Mesendoderm (in vitro differentiated cells): Measurements from ENCODE around the gene CXCR6.

Experiments
- DNase-seq: peaks from one replicate; pipeline ENCODE4 v3.0.0; 2013
- H2AK5ac ChIP-seq: 2 replicates; pipeline ENCODE4 v1.6.1; 2013; ENCODE audit warnings: low read length, inconsistent platforms
- H2BK120ac ChIP-seq: 2 replicates; pipeline ENCODE4 v1.6.1; 2013; ENCODE audit warnings: low read depth, mild to moderate bottlenecking, low read length, moderate library complexity, mixed read lengths
- H2BK15ac ChIP-seq: replicated peaks from 2 replicates; pipeline ENCODE4 v1.6.1; 2013; ENCODE audit warnings: low read depth, mild to moderate bottlenecking, moderate library complexity
- H2BK5ac ChIP-seq: 2 replicates; pipeline ENCODE4 v1.6.1; 2013; ENCODE audit warnings: low read length, inconsistent platforms
- H3K18ac ChIP-seq: 2 replicates; pipeline ENCODE4 v1.6.1; 2013; ENCODE audit warnings: mild to moderate bottlenecking, low read length, mixed read lengths
- H3K23ac ChIP-seq: one replicate; pipeline ENCODE4 v1.6.1; 2013; ENCODE audit warnings: low read length
- H3K27ac ChIP-seq: 2 replicates; pipeline ENCODE4 v1.5.1; 2013; ENCODE audit warnings: low read depth, mild to moderate bottlenecking, inconsistent platforms, low read length, moderate library complexity
- H3K27me3 ChIP-seq: 2 replicates; pipeline ENCODE4 v1.6.1; 2013; ENCODE audit warnings: low read length, control low read depth, mild to moderate bottlenecking, inconsistent platforms; ENCODE audit not compliant: insufficient read depth, poor library complexity
- H3K36me3 ChIP-seq: 2 replicates; pipeline ENCODE4 v1.6.1; 2013; ENCODE audit warnings: low read length, inconsistent platforms; ENCODE audit not compliant: control insufficient read depth, insufficient read depth
- H3K4ac ChIP-seq: one replicate; pipeline ENCODE4 v1.6.1; 2013; ENCODE audit warnings: low read depth, mild to moderate bottlenecking, low read length, moderate library complexity
- H3K4me1 ChIP-seq: 2 replicates; pipeline ENCODE4 v1.6.1; 2013; ENCODE audit warnings: low read depth, low read length, inconsistent platforms; ENCODE audit not compliant: control insufficient read depth
- H3K4me2 ChIP-seq: 2 replicates; pipeline ENCODE4 v1.6.1; 2013; ENCODE audit warnings: low read length
- H3K4me3 ChIP-seq: 2 replicates; pipeline ENCODE4 v1.5.1; 2013; ENCODE audit warnings: mild to moderate bottlenecking, low read length
- H3K56ac ChIP-seq: one replicate; pipeline ENCODE4 v1.6.1; 2013; ENCODE audit warnings: low read length
- H3K79me1 ChIP-seq: 2 replicates; pipeline ENCODE4 v1.6.1; 2013; ENCODE audit warnings: low read length, inconsistent platforms
- H3K79me2 ChIP-seq: 2 replicates; pipeline ENCODE4 v1.6.1; 2013; ENCODE audit warnings: mild to moderate bottlenecking, low read length; ENCODE audit not compliant: control insufficient read depth, insufficient read depth
- H3K9ac ChIP-seq: 2 replicates; pipeline ENCODE4 v1.6.1; 2013; ENCODE audit warnings: low read length, inconsistent platforms
- H4K5ac ChIP-seq: one replicate; pipeline ENCODE4 v1.6.1; 2013; ENCODE audit warnings: low read length
- H4K8ac ChIP-seq: one replicate; pipeline ENCODE4 v1.6.1; 2013; ENCODE audit warnings: low read depth, mild to moderate bottlenecking, control low read depth, low read length, moderate library complexity
- WGBS: extraction: QIAGEN DNeasy Blood & Tissue Kit; methylation state at CpG from one replicate; pipeline ENCODE4 v1.1.7; 2013; ENCODE audit warnings: low lambda C conversion rate, missing lambda C conversion rate; ENCODE audit not compliant: insufficient coverage; ENCODE audit errors: extremely low coverage; 5-methylcytosine and 5-hydroxymethylcytosine counted together

Gene CXCR6

DNA sequence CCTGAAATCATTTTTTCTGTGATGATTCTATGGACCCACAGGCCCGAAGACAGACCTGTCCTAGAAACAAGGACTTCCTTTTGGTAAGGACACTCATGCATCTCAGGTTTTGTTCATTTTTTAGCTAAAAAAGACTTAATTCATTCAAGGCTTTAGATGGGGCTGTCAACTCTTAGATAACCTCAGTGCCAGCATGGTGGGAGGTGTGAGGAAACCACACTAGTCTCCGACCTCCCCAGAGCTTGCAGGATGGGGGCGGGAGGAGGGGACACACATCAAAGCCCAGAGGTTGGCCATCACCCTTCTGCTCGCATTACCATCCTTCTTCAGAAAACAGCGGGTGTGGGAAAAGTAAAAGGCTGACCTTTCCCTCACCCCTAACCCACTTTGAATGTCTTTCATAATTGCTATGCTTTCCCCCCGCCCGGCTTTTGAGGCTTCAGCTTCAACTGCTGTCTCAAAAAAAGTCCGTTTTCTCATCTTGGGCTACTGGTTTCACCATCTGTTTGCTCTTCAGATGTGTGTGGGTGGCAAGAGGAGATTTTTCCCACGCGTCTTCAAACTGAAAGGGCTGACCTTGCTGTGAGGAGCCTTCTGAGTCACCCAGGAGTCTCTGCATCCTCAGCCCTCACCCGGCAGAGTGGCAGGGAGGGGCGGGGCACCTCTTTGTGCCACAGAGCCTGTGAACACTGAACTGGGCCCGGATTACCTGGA is 27.6 kb upstream of the CXCR6 start:
- no peak overlapping the region for H3K23ac ChIP-seq
- H3K4ac ChIP-seq = no peak overlapping the region
- H2BK120ac ChIP-seq = no peak overlapping the region
- no peak overlapping the region for H2AK5ac ChIP-seq
- no peaks in the 10 kb centered on the region for H3K36me3 ChIP-seq
- H4K8ac ChIP-seq = no peak overlapping the region
- no peak overlapping the region for H3K56ac ChIP-seq
- no peak overlapping the region for H3K18ac ChIP-seq
- no peaks in the 10 kb centered on the region for H3K27me3 ChIP-seq
- H4K5ac ChIP-seq = no peak overlapping the region
- no peak overlapping the region for H3K4me3 ChIP-seq
- H3K79me1 ChIP-seq = no peaks in the 10 kb centered on the region
- DNase-seq = peak; percentile 8
- no peak overlapping the region for H3K4me2 ChIP-seq
- no peak overlapping the region for H2BK15ac ChIP-seq
- no peak overlapping the region for H3K27ac ChIP-seq
- no CpG with 5 or more reads among the region's 13 CpGs for WGBS
- no peak overlapping the region for H2BK5ac ChIP-seq
- no peaks in the 10 kb centered on the region for H3K79me2 ChIP-seq
- no peaks in the 10 kb centered on the region for H3K4me1 ChIP-seq
- no peak overlapping the region for H3K9ac ChIP-seq

GRCh38 chr3:45917146-45917898 is 25.9 kb upstream of the CXCR6 start:
- no peaks in the 10 kb centered on the region for H3K27me3 ChIP-seq
- H3K23ac ChIP-seq = no peak overlapping the region
- H3K36me3 ChIP-seq = no peaks in the 10 kb centered on the region
- no peak overlapping the region for H3K9ac ChIP-seq
- H3K4ac ChIP-seq = no peak overlapping the region
- H3K79me1 ChIP-seq = no peaks in the 10 kb centered on the region
- H3K27ac ChIP-seq = no peak overlapping the region
- no peaks in the 10 kb centered on the region for H3K4me1 ChIP-seq
- H3K4me3 ChIP-seq = no peak overlapping the region
- no peak overlapping the region for H2BK15ac ChIP-seq
- WGBS = no CpG with 5 or more reads among the region's 6 CpGs
- H4K5ac ChIP-seq = no peak overlapping the region
- no peak overlapping the region for H2BK120ac ChIP-seq
- no peak overlapping the region for H2AK5ac ChIP-seq
- H3K18ac ChIP-seq = no peak overlapping the region
- H3K56ac ChIP-seq = no peak overlapping the region
- H2BK5ac ChIP-seq = no peak overlapping the region
- no peaks in the 10 kb centered on the region for H3K79me2 ChIP-seq
- DNase-seq = no peak
- H3K4me2 ChIP-seq = no peak overlapping the region
- H4K8ac ChIP-seq = no peak overlapping the region

- Histone ChIP-seq H4K5ac (no peak overlapping the region), H3K27me3 (no peaks in the 10 kb centered on the region), H3K56ac (no peak overlapping the region), H2AK5ac (no peak overlapping the region), H3K79me2 (no peaks in the 10 kb centered on the region), H3K23ac (no peak overlapping the region), H3K18ac (no peak overlapping the region), H2BK15ac (no peak overlapping the region), H3K79me1 (no peaks in the 10 kb centered on the region), H3K36me3 (no peaks in the 10 kb centered on the region), H2BK5ac (no peak overlapping the region), H3K4me1 (no peaks in the 10 kb centered on the region), H2BK120ac (no peak overlapping the region), H3K27ac (no peak overlapping the region), H3K4ac (no peak overlapping the region), H3K4me2 (no peak overlapping the region), H3K4me3 (no peak overlapping the region), H4K8ac (no peak overlapping the region), H3K9ac (no peak overlapping the region)
- DNase-seq = no peak
- WGBS = no CpG with 5 or more reads among the region's 14 CpGs
Observed at GRCh38 chr3:45921158-45922038, 21.9 kb upstream of the CXCR6 start.

- no CpG with 5 or more reads among the region's 3 CpGs for WGBS
- no peak overlapping the region for H3K23ac ChIP-seq
Observed at GRCh38 chr3:45922039-45922326, 21.3 kb upstream of the CXCR6 start.

GRCh38 chr3:45922950-45923590 is 20.2 kb upstream of the CXCR6 start:
- no CpG with 5 or more reads among the region's 4 CpGs for WGBS
- no peaks in the 10 kb centered on the region for H3K79me2 ChIP-seq

More at GRCh38 chr3:45922039-45922326, 21.3 kb upstream of the CXCR6 start:
- Histone ChIP-seq H4K5ac (no peak overlapping the region), H3K56ac (no peak overlapping the region), H4K8ac (no peak overlapping the region), H3K4me1 (no peaks in the 10 kb centered on the region), H3K9ac (no peak overlapping the region), H3K79me2 (no peaks in the 10 kb centered on the region), H3K27me3 (no peaks in the 10 kb centered on the region), H3K4ac (no peak overlapping the region), H2BK5ac (no peak overlapping the region), H3K4me2 (no peak overlapping the region), H3K18ac (no peak overlapping the region), H2BK120ac (no peak overlapping the region), H2AK5ac (no peak overlapping the region), H3K27ac (no peak overlapping the region), H3K79me1 (no peaks in the 10 kb centered on the region), H2BK15ac (no peak overlapping the region), H3K36me3 (no peaks in the 10 kb centered on the region), H3K4me3 (no peak overlapping the region)
- no peak for DNase-seq

More at GRCh38 chr3:45922950-45923590, 20.2 kb upstream of the CXCR6 start:
- no peaks in the 10 kb centered on the region for H3K36me3 ChIP-seq
- no peak for DNase-seq
- H3K4me2 ChIP-seq = no peak overlapping the region
- no peak overlapping the region for H3K4ac ChIP-seq
- H4K5ac ChIP-seq = no peak overlapping the region
- H2BK5ac ChIP-seq = no peak overlapping the region
- no peak overlapping the region for H3K23ac ChIP-seq
- no peak overlapping the region for H3K4me3 ChIP-seq
- H3K79me1 ChIP-seq = no peaks in the 10 kb centered on the region
- no peak overlapping the region for H2BK15ac ChIP-seq
- no peak overlapping the region for H4K8ac ChIP-seq
- no peak overlapping the region for H2AK5ac ChIP-seq
- no peak overlapping the region for H2BK120ac ChIP-seq
- no peak overlapping the region for H3K18ac ChIP-seq
- no peak overlapping the region for H3K9ac ChIP-seq
- H3K27ac ChIP-seq = no peak overlapping the region
- H3K56ac ChIP-seq = no peak overlapping the region
- no peaks in the 10 kb centered on the region for H3K4me1 ChIP-seq
- H3K27me3 ChIP-seq = no peaks in the 10 kb centered on the region
